Naive thymus-derived CD4-positive, alpha-beta T cell (primary cell): ENCODE data around the gene TBX4. TPM values are rescaled to one million over a fixed set of nuclear protein-coding genes. Genes with fewer than 3 reads are reported as not detected.
"Not testable (repeated sequence)": the region's sequence is repeated elsewhere in the genome, so short reads cannot be mapped to it uniquely, and the experiment has no call there.

Experiments used
- ATAC-seq: fragments of 150-1000 bp; cut with Tn5 transposase; 2 replicates; pipeline ENCODE4 v1.10.0; 2021; ENCODE audit warnings: mild to moderate bottlenecking, moderate library complexity
- CTCF ChIA-PET: fragments of 350-600 bp; sonication (Branson Sonifier 250); formaldehyde crosslinking; loops from one replicate; lab custom pipeline; 2021; ENCODE audit warnings: antibody characterized with exemption; lab: Charles Lee
- POLR2A ChIA-PET: fragments of 350-600 bp; sonication (Branson Sonifier 250); formaldehyde crosslinking; loops from one replicate; lab custom pipeline; 2021; ENCODE audit warnings: antibody characterized with exemption, inconsistent platforms; lab: Charles Lee
- DNase-seq, 9 donors: peaks; one replicate each; pipeline versions ENCODE4 v3.0.0 to v3.0.0-alpha.2; 2020 to 2022; ENCODE audit warnings: mixed read lengths in 1 of 9
- H3K27ac ChIP-seq: one replicate; pipeline ENCODE4 v1.7.0; 2013; ENCODE audit warnings: mild to moderate bottlenecking, low read depth, low read length, moderate library complexity
- H3K27me3 ChIP-seq, 2 donors: one replicate each; pipeline ENCODE4 v1.7.0; 2013; ENCODE audit warnings: low read length in 2 of 2, mild to moderate bottlenecking in 2 of 2, moderate library complexity in 2 of 2; ENCODE audit not compliant: control insufficient read depth in 2 of 2, insufficient read depth in 2 of 2
- H3K36me3 ChIP-seq, 3 experiments: 1 replicate in 2 of 3; 2 replicates in 1 of 3; pipeline ENCODE4 v1.7.0; 2013; ENCODE audit warnings: low read length in 3 of 3, mild to moderate bottlenecking in 3 of 3, moderate library complexity in 1 of 3; ENCODE audit not compliant: insufficient read depth in 3 of 3, control insufficient read depth in 2 of 3
- H3K4me1 ChIP-seq, 2 donors: one replicate each; pipeline ENCODE4 v1.7.0; 2013; ENCODE audit warnings: low read length in 2 of 2, mild to moderate bottlenecking in 2 of 2, moderate library complexity in 1 of 2; ENCODE audit not compliant: control insufficient read depth in 2 of 2, insufficient read depth in 2 of 2
- H3K4me3 ChIP-seq: 2 replicates; pipeline ENCODE4 v1.7.0; 2013; ENCODE audit warnings: mild to moderate bottlenecking, low read length
- H3K9me3 ChIP-seq, 3 experiments: 1 replicate in 2 of 3; 2 replicates in 1 of 3; pipeline ENCODE4 v1.7.0; 2013; ENCODE audit warnings: low read length in 3 of 3; ENCODE audit not compliant: control insufficient read depth in 2 of 3
- H3K27ac Mint-ChIP-seq, 9 donors: one replicate each; pipeline ENCODE4 v1.8.0; 2020 to 2022; ENCODE audit warnings: mixed read lengths in 9 of 9, mild to moderate bottlenecking in 8 of 9, moderate library complexity in 5 of 9, inconsistent platforms in 2 of 9
- H3K27me3 Mint-ChIP-seq, 5 donors: one replicate each; pipeline ENCODE4 v1.8.0; 2021 to 2022; ENCODE audit warnings: mixed read lengths in 5 of 5, mild to moderate bottlenecking in 1 of 5
- H3K36me3 Mint-ChIP-seq, 5 donors: one replicate each; pipeline ENCODE4 v1.8.0; 2020 to 2022; ENCODE audit warnings: mixed read lengths in 5 of 5, mild to moderate bottlenecking in 3 of 5, inconsistent platforms in 1 of 5
- H3K4me1 Mint-ChIP-seq, 7 donors: one replicate each; pipeline ENCODE4 v1.8.0; 2020 to 2022; ENCODE audit warnings: mixed read lengths in 7 of 7, mild to moderate bottlenecking in 3 of 7, inconsistent platforms in 1 of 7
- H3K4me3 Mint-ChIP-seq, 10 donors: one replicate each; pipeline ENCODE4 v1.8.0; 2020 to 2022; ENCODE audit warnings: mild to moderate bottlenecking in 10 of 10, mixed read lengths in 10 of 10, moderate library complexity in 6 of 10, inconsistent platforms in 2 of 10
- H3K9me3 Mint-ChIP-seq, 11 donors: one replicate each; pipeline ENCODE4 v1.8.0; 2020 to 2022; ENCODE audit warnings: mixed read lengths in 11 of 11, mild to moderate bottlenecking in 4 of 11, inconsistent platforms in 1 of 11, moderate library complexity in 1 of 11
- intact Hi-C, 2 donors: fragments of 100-400 bp; cut with micrococcal nuclease; formaldehyde crosslinking; loops; one replicate each; pipeline ENCODE4 v1.15.1; 2023
- polyA plus RNA-seq, 2 donors: library from polyadenylated mRNA; unstranded; fragments of 300-500 nt; fragmentation: Illumina TruSeq; gene quantifications; one replicate each; pipeline ENCODE4 v1.2.3, GENCODE V29; 2021
- total RNA-seq, 6 experiments: library from RNA in 5 of 6; stranded (reverse) in 5 of 6; gene quantifications; 1 replicate in 5 of 6; 2 replicates in 1 of 6; pipeline ENCODE4 v1.2.3 and lab custom pipeline; 2021 to 2026

Gene TBX4
- total and polyA plus RNA-seq, 7 experiments from 2014 or later = not detected

- no peak overlapping the region for H3K4me3 ChIP-seq
- intact Hi-C loops = no loop called here
- peaks cover 0 to 5% (median 0%) of the 10 kb centered on the region in 5 donors for H3K36me3 Mint-ChIP-seq
- no peaks in the 10 kb centered on the region for H3K9me3 Mint-ChIP-seq
- CTCF ChIA-PET = no interaction called here
- peaks cover 0 to 6% (median 4%) of the 10 kb centered on the region in 7 donors for H3K4me1 Mint-ChIP-seq
- H3K36me3 ChIP-seq = no peaks in the 10 kb centered on the region
- H3K27ac ChIP-seq = no peak overlapping the region
- ATAC-seq (no peak), DNase-seq (no peak)
- H3K4me3 Mint-ChIP-seq = no peak overlapping the region
- no peak overlapping the region for H3K27ac Mint-ChIP-seq
- peaks cover 48 to 70% (median 58%) of the 10 kb centered on the region in 5 donors for H3K27me3 Mint-ChIP-seq
- no peaks in the 10 kb centered on the region for H3K27me3 ChIP-seq
- no peaks in the 10 kb centered on the region for H3K9me3 ChIP-seq
- POLR2A ChIA-PET = no interaction called here
- no peaks in the 10 kb centered on the region for H3K4me1 ChIP-seq
These were observed 4.9 kb upstream of the TBX4 start for GRCh38 chr17:61447358-61447757.

- ChIA-PET POLR2A (no interaction called here), CTCF (no interaction called here)
- Mint-ChIP-seq H3K27ac (no peak overlapping the region), H3K36me3 (no peaks in the 10 kb centered on the region), H3K4me1 (peaks cover 0 to 12% (median 10%) of the 10 kb centered on the region in 7 donors), H3K4me3 (no peak overlapping the region), H3K27me3 (peaks cover 48 to 70% (median 64%) of the 10 kb centered on the region in 5 donors), H3K9me3 (no peaks in the 10 kb centered on the region)
- no peak for DNase-seq
- no peaks in the 10 kb centered on the region for H3K36me3 ChIP-seq
- intact Hi-C loops = no loop called here
- H3K4me3 ChIP-seq = no peak overlapping the region
- no peaks in the 10 kb centered on the region for H3K4me1 ChIP-seq
- no peak for ATAC-seq
- H3K9me3 ChIP-seq = no peaks in the 10 kb centered on the region
- H3K27me3 ChIP-seq = no peaks in the 10 kb centered on the region
- no peak overlapping the region for H3K27ac ChIP-seq
These were observed 4.2 kb upstream of the TBX4 start for GRCh38 chr17:61448042-61448441.

- intact Hi-C loops, H3K4me1 ChIP-seq, H3K27ac ChIP-seq, H3K36me3 Mint-ChIP-seq, H3K36me3 ChIP-seq, H3K27me3 ChIP-seq, H3K4me3 Mint-ChIP-seq, POLR2A ChIA-PET, ATAC-seq, H3K9me3 ChIP-seq, H3K27ac Mint-ChIP-seq, CTCF ChIA-PET, DNase-seq, H3K4me3 ChIP-seq, H3K9me3 Mint-ChIP-seq: not testable (repeated sequence)
- Mint-ChIP-seq H3K4me1 (peaks cover 6 to 22% (median 19%) of the 10 kb centered on the region in 7 donors), H3K27me3 (peaks cover 59 to 79% (median 71%) of the 10 kb centered on the region in 5 donors)
These were observed 3.1 kb upstream of the TBX4 start for GRCh38 chr17:61449140-61449539.

GRCh38 chr17:61449707-61450640 lies 2.2 kb upstream of the TBX4 start:
- H3K27ac Mint-ChIP-seq = no peak overlapping the region

GRCh38 chr17:61450641-61451537 lies 1.3 kb upstream of the TBX4 start:
- no peaks in the 10 kb centered on the region for H3K4me1 ChIP-seq
- no peaks in the 10 kb centered on the region for H3K36me3 ChIP-seq
- no peak for DNase-seq
- Mint-ChIP-seq H3K27ac (no peak overlapping the region), H3K4me1 (peaks cover 10 to 32% (median 27%) of the 10 kb centered on the region in 7 donors), H3K4me3 (peak overlapping the region in 8 of 10 donors; percentile 22 to 84 (median 66)), H3K36me3 (peaks cover 0 to 1% (median 0%) of the 10 kb centered on the region in 5 donors), H3K9me3 (no peaks in the 10 kb centered on the region), H3K27me3 (peaks cover 61 to 80% (median 72%) of the 10 kb centered on the region in 5 donors)
- H3K4me3 ChIP-seq = no peak overlapping the region
- no peaks in the 10 kb centered on the region for H3K9me3 ChIP-seq
- no peak for ATAC-seq
- H3K27me3 ChIP-seq = peaks cover 6 to 7% of the 10 kb centered on the region in 2 donors
- ChIA-PET CTCF (no interaction called here), POLR2A (no interaction called here)
- no peak overlapping the region for H3K27ac ChIP-seq
- intact Hi-C loops = no loop called here

More at GRCh38 chr17:61449707-61450640, 2.2 kb upstream of the TBX4 start:
- no peak overlapping the region for H3K4me3 ChIP-seq
- Mint-ChIP-seq H3K27me3 (peaks cover 59 to 80% (median 71%) of the 10 kb centered on the region in 5 donors), H3K4me1 (peaks cover 7 to 27% (median 22%) of the 10 kb centered on the region in 7 donors), H3K9me3 (no peaks in the 10 kb centered on the region), H3K4me3 (no peak overlapping the region), H3K36me3 (no peaks in the 10 kb centered on the region)
- CTCF ChIA-PET = no interaction called here
- H3K9me3 ChIP-seq = no peaks in the 10 kb centered on the region
- POLR2A ChIA-PET = no interaction called here
- DNase-seq (no peak), ATAC-seq (no peak)
- H3K27ac ChIP-seq = no peak overlapping the region
- no peaks in the 10 kb centered on the region for H3K4me1 ChIP-seq
- intact Hi-C loops = no loop called here
- peaks cover 0 to 7% of the 10 kb centered on the region in 2 donors for H3K27me3 ChIP-seq
- H3K36me3 ChIP-seq = no peaks in the 10 kb centered on the region

GRCh38 chr17:61451538-61452300 lies 503 bp upstream of the TBX4 start:
- H3K9me3 ChIP-seq = no peaks in the 10 kb centered on the region
- no peak for DNase-seq
- H3K27me3 ChIP-seq = peaks cover 6 to 7% of the 10 kb centered on the region in 2 donors
- peaks cover 0 to 1% (median 0%) of the 10 kb centered on the region in 5 donors for H3K36me3 Mint-ChIP-seq
- H3K9me3 Mint-ChIP-seq = no peaks in the 10 kb centered on the region
- peak overlapping the region in 4 of 10 donors; percentile 37 to 84 (median 70) for H3K4me3 Mint-ChIP-seq
- CTCF ChIA-PET = no interaction called here
- H3K4me1 Mint-ChIP-seq = peaks cover 10 to 32% (median 27%) of the 10 kb centered on the region in 7 donors
- no peak overlapping the region for H3K4me3 ChIP-seq
- no peak overlapping the region for H3K27ac Mint-ChIP-seq
- intact Hi-C loops = loop anchor here in 1 of 2 donors (2.0 kb wide), 1 partner anchor 49 kb away; no protein-coding TSS in a partner anchor
- H3K27me3 Mint-ChIP-seq = peaks cover 58 to 76% (median 64%) of the 10 kb centered on the region in 5 donors
- H3K27ac ChIP-seq = no peak overlapping the region
- ATAC-seq = peak; percentile 18
- no peaks in the 10 kb centered on the region for H3K36me3 ChIP-seq
- POLR2A ChIA-PET = no interaction called here
- peaks cover 0 to 6% of the 10 kb centered on the region in 2 donors for H3K4me1 ChIP-seq
